GM18502 (cell line): ENCODE data around the gene PTCH2.

Experiments
- ATAC-seq: cut with Tn5 transposase; IDR thresholded peaks from one replicate; pipeline ENCODE4 v1.9.1; 2021; ENCODE audit warnings: mild to moderate bottlenecking; ENCODE audit not compliant: unreplicated experiment, poor library complexity

Gene PTCH2, protein sequence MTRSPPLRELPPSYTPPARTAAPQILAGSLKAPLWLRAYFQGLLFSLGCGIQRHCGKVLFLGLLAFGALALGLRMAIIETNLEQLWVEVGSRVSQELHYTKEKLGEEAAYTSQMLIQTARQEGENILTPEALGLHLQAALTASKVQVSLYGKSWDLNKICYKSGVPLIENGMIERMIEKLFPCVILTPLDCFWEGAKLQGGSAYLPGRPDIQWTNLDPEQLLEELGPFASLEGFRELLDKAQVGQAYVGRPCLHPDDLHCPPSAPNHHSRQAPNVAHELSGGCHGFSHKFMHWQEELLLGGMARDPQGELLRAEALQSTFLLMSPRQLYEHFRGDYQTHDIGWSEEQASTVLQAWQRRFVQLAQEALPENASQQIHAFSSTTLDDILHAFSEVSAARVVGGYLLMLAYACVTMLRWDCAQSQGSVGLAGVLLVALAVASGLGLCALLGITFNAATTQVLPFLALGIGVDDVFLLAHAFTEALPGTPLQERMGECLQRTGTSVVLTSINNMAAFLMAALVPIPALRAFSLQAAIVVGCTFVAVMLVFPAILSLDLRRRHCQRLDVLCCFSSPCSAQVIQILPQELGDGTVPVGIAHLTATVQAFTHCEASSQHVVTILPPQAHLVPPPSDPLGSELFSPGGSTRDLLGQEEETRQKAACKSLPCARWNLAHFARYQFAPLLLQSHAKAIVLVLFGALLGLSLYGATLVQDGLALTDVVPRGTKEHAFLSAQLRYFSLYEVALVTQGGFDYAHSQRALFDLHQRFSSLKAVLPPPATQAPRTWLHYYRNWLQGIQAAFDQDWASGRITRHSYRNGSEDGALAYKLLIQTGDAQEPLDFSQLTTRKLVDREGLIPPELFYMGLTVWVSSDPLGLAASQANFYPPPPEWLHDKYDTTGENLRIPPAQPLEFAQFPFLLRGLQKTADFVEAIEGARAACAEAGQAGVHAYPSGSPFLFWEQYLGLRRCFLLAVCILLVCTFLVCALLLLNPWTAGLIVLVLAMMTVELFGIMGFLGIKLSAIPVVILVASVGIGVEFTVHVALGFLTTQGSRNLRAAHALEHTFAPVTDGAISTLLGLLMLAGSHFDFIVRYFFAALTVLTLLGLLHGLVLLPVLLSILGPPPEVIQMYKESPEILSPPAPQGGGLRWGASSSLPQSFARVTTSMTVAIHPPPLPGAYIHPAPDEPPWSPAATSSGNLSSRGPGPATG

DNA sequence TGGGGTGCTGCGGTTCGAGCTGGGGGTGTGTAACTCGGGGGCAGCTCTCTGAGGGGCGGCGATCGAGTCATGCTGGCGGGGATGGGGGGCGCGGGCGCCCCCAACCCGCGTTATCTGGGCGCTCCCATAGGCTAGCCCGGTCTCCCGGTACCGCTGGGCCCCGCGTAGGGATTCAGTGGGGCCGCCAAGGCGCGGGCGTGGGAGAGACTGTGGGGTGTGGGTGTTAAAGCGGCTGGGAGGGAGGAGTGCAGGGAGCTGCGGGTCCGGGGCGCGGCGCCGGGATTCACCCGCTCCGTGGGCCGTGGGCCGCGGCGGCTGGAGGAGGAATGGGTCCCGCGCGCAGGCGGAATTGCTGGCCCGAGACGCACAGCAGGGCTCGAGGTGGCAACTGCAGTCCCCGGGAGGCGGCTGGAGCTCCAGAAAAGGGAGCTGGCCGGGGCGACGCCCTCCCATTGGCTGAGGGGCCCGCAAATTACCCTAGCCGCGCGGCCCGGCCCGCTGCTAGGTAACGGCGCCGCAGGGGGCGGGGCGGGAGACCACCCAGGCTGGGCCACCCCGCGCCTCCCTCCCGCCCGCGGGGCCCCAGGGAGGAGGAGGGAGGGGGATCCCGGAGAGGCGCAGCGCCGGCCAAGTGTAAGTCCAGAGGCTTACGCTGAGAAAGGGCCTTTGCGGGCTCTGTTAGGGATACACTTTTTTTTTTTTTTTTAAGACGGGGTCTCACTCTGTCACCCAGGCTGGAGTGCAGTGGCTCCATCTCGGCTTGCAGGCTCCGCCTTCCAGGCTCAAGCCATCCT is at the start of gene PTCH2:
TSS of gene PTCH2 (minus strand) at position 392 of the 794 bp plus-strand sequence. CDS start at position 71, 321 bp downstream.
- ATAC-seq, result no peak

GRCh38 chr1:44890007-44890406 is 47.0 kb upstream of the PTCH2 start:
- no peak for ATAC-seq

- no peak for ATAC-seq
Measured at GRCh38 chr1:44885406-44885805, 42.4 kb upstream of the PTCH2 start.

DNA sequence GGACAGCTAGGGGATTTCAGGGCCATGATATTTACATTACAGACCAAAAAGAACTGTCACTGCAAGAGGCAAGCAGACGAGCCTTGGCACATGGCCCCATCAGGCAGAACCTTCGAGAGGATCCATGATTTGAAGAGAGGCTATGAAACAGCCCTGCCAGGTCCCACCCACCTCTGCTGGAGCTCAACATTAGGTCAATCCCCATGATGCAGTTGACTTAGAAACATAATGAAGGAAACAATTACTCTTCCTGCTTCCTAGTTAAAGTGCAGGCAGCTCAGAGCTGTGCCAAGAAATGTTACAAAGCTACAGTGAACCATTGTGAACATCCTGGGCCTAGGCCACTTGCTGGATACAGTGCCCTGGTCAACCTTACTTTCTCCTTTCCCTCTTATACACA is 41.7 kb upstream of the PTCH2 start:
- no peak for ATAC-seq

- ATAC-seq, result no peak
Measured at GRCh38 chr1:44881011-44881632, 38.1 kb upstream of the PTCH2 start.

DNA sequence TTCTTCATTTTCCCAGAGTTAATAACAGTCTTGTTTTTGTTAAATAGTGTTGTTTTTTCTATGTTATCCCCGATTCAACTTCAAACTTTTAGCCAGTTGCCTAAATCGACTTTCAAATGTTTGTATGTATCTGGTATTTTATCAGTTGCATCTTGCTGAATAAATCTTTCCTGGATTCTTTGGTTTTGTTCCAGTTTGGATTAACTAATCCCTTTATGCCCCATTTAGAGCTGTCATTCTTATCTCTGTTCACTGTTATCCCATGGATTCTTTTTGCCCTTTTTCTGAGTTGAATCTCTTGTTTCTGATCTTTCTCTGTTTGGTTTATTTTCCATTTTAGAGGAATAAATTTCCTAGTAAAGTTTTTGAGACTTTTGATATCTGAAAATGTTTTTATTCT is 31.1 kb upstream of the PTCH2 start:
- ATAC-seq, result no peak

DNA sequence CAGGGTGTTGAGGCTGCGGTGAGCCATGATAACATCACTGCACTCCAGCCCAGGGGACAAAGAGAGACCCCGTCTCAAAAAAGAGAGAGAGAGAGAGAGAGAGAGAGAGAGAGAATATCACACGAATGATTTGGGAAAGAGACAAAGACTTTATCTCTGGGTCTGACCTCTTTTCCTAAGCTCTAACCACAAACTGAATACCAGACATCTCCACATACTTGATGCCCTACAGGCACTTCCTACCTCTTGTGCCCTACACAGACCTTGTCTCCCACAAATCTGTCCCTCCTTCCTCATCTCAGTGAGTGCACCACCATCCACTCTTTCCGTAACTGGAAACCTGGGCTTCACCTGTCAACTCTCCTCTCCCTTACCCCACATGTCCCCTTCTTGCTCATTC is 27.0 kb upstream of the PTCH2 start:
- no peak for ATAC-seq

GRCh38 chr1:44867801-44868200 is 24.7 kb upstream of the PTCH2 start:
- no peak for ATAC-seq

DNA sequence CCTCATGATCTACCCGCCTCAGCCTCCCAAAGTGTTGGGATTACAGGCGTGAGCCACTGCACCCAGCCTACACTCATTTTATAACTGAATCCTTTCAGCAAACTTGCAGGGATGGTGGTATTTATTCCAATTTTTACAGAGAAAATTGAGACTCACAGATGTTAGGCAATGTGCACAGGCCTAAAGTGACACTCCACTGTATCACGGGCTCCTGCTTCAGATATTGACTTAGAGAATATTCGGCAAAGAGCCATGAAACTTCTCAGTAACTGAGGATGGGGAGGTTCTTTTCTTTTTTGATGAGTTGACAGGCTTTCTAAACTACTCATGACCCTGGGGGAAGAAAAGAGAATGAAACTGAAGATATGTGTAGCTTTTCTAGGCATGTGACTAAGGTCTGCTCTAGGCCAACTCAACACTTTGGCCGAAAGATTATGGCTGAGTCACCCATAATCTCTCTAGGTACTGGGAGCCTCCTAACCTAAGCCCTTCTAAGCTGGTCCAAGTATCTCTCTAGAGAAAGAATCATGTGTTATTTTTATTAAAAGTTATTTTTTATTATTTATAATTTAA is 19.9 kb upstream of the PTCH2 start:
- ATAC-seq, result no peak

GRCh38 chr1:44860891-44861425 is 17.9 kb upstream of the PTCH2 start:
- no peak for ATAC-seq

GRCh38 chr1:44860331-44860730 is 17.3 kb upstream of the PTCH2 start:
- no peak for ATAC-seq

DNA sequence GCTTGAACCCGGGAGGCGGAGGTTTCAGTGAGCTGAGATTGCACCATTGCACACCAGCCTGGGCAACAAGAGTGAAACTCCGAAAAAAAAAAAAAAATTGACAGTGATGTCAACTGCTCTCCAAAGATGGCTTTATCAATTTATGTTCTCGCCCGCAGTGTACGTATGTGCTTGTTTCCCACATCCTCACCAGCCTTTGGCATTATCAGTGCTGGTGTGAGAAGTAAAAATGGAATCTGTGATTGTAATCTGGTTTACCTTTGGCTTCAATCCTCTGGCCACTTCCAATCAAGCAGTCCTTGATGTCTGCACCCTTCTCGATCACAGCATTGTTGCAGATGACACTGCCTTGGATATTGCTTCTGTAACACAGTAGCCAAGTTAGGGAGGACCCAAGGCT is 14.4 kb upstream of the PTCH2 start:
- ATAC-seq, result no peak

DNA sequence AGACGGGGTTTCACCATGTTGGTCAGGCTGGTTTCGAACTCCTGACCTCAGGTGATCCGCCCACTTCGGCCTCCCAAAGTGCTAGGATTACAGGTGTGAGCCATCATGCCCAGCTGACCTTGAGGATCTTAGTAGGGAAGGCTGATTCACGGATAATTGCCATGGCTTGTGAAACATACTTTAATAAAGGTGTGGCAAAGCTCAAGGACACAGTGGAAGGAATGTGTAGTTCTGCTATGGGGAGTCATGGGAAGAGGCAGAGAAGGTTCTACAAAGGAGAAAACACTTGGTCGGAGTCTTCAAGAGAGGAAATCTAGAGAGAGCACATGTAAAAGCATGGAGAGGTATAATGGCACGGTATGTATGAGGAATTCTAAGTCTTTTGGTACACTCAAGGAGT is 12.7 kb upstream of the PTCH2 start:
- no peak for ATAC-seq

DNA sequence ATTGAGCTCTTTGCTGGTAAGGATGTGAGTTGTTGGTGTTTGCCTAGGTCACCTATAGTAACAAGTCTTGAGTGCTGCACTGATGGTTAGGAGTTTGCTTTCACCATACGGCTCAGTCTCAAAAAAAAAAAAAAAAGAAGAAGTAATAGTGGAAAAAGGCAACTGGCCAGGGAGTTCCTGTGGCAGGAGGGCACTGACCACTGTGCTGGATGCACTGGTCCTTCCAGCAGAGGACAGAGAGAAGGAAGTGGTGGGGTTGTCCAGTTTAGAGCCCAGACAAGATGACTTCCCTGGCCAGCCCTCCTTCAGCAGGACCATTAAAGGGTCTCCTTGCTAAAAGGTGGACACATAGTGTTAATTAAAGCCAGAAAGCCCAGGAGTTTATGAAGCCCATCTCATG is 11.9 kb upstream of the PTCH2 start:
- no peak for ATAC-seq

GRCh38 chr1:44853201-44853600 is 10.1 kb upstream of the PTCH2 start:
- no peak for ATAC-seq

GRCh38 chr1:44851308-44851707 is 8.3 kb upstream of the PTCH2 start:
- ATAC-seq, result no peak

DNA sequence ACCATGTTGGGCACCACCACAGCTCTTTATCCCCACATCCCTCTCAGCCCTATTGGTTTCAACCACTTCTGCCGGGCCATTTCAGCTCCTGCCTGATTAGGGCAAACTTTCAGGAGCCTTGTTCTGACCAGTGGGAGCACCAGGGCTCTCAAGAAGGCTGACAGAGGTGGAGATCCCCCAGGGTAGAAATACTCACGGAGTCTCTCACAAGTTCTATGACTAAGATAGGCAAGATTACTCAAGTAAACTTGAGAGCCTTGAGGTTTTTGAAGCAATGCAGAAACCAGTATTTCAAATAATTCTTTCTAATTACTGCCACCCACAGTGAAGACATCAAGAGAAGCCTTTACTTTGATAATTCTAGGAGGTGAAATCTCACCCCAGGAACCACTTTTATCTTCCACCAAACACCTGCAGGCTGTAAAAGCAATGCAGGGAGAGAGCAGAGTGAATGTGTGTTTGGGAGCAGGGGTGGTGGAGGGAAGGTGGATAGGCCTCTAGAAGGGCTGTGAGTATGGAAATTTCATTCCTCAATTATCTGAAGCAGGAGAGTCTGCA is 6.6 kb upstream of the PTCH2 start:
- ATAC-seq, result no peak

DNA sequence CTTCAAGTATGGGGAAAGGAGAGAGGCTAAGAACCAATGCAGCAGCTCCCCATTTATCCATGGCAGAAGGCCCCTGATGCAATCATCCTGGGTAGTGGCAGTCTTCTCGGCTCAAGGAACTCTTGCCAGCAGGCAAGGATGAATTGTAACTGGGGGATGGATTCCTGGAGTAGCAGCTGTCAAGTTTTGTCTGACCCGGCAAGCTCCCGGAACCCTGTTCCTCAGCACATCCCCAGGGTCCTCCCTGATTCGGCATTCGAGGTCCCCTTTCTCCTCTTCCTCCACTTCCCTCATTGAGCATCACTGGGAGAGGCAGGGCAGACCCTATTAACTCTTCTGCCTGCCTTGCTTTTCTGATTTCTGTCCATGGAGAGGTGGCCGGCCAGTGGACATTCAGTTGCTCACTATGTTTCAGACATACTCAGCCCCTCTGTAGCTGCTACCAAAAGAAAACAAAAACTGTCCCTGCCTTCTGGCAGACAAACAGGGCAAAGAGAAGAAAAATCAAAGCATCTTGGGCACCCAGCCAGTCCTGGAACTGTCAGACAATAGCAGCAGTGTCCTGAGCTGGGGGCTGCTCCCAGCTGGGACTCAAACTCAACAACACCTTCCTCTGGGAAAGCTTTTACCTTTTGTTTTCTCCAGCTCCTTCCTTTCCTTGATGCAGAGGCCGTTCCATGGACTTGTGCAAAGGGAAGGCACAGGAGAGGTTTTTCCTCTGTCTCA is 5.6 kb upstream of the PTCH2 start:
- ATAC-seq, result no peak
